HepG2 (cell line): ENCODE measurements around the gene TSPAN17. TPM values are rescaled to one million over a fixed set of nuclear protein-coding genes. Genes with fewer than 3 reads are reported as not detected.

Source experiments
- BHLHE40 ChIP-seq: IDR thresholded peaks from 2 replicates; pipeline ENCODE4 v1.6.1; 2011; ENCODE audit warnings: low read length, improper control_type of control experiment
- EZH2 ChIP-seq: conservative IDR thresholded peaks from 2 replicates; pipeline ENCODE4 v1.6.1; 2012; ENCODE audit warnings: mild to moderate bottlenecking, low read depth, low read length, moderate library complexity
- HMG20B ChIP-seq: conservative IDR thresholded peaks from 2 replicates; pipeline ENCODE4 v1.6.1; 2016; ENCODE audit warnings: missing genetic modification reagents, missing compliant biosample characterization
- KLF6 ChIP-seq: IDR thresholded peaks from 2 replicates; pipeline ENCODE4 v1.8.0; 2016; ENCODE audit warnings: missing biosample characterization, missing genetic modification reagents
- MBD4 ChIP-seq: IDR thresholded peaks from 2 replicates; pipeline ENCODE4 v1.6.1; 2012; ENCODE audit warnings: low read length, inconsistent platforms, borderline replicate concordance
- NFE2L2 ChIP-seq: fragments of 150-350 bp; IDR thresholded peaks from 2 replicates; pipeline ENCODE4 v1.6.1; 2014; ENCODE audit warnings: low read length
- PHF8 ChIP-seq: sonication (generic); formaldehyde crosslinking; IDR thresholded peaks from 2 replicates; pipeline ENCODE4 v1.5.0; 2020; ENCODE audit warnings: missing genetic modification reagents
- PRDM4 ChIP-seq: sonication (generic); formaldehyde crosslinking; IDR thresholded peaks from 2 replicates; pipeline ENCODE4 v1.9.0; 2021; ENCODE audit warnings: missing genetic modification reagents, borderline replicate concordance
- SRSF1 ChIP-seq: fragments of 200-400 bp; formaldehyde crosslinking; optimal IDR thresholded peaks from 2 replicates; pipeline ENCODE3; 2017; ENCODE audit warnings: mild to moderate bottlenecking, low read depth, low read length, moderate library complexity
- SUZ12 ChIP-seq: fragments of 150-350 bp; IDR thresholded peaks from 2 replicates; pipeline ENCODE4 v1.6.1; 2014; ENCODE audit warnings: low read depth, low read length
- ZBTB7A ChIP-seq: sonication (generic); formaldehyde crosslinking; IDR thresholded peaks from 2 replicates; pipeline ENCODE4 v1.8.0; 2022; ENCODE audit warnings: mild to moderate bottlenecking, missing genetic modification reagents
- ZNF101 ChIP-seq: sonication (generic); formaldehyde crosslinking; IDR thresholded peaks from 2 replicates; pipeline ENCODE4 v1.4.0; 2020; ENCODE audit warnings: mild to moderate bottlenecking, low read depth, missing genetic modification reagents, borderline replicate concordance
- ZNF33B ChIP-seq: sonication (generic); formaldehyde crosslinking; IDR thresholded peaks from 2 replicates; pipeline ENCODE4 v1.5.1; 2020; ENCODE audit warnings: mild to moderate bottlenecking, missing genetic modification reagents
- ZNF644 ChIP-seq: IDR thresholded peaks from 2 replicates; pipeline ENCODE4 v1.6.1; 2016; ENCODE audit warnings: low read depth
- ZNF660 ChIP-seq: sonication (generic); formaldehyde crosslinking; IDR thresholded peaks from 2 replicates; pipeline ENCODE4 v1.5.1; 2020; ENCODE audit warnings: mild to moderate bottlenecking, low read depth, missing genetic modification reagents, borderline replicate concordance
- polyA plus RNA-seq, 8 experiments: library from polyadenylated mRNA; depleted of rRNA in 3 of 8; stranded (reverse) in 7 of 8; unstranded in 1 of 8; fragments of >200 nt; fragmentation: Illumina TruSeq in 4 of 8; extraction: Trizol in 4 of 8; gene quantifications; 2 replicates each; pipeline versions ENCODE4 v1.2.1 to v1.2.3, GENCODE V29; 2011 to 2016; ENCODE audit warnings: low read depth in 4 of 8, missing spikeins in 1 of 8, mixed read lengths in 1 of 8; ENCODE audit not compliant: insufficient read depth in 1 of 8
- total RNA-seq, 5 experiments: library from RNA; depleted of rRNA; stranded (reverse); fragments of >200 nt; fragmentation: Illumina TruSeq; extraction: Trizol; gene quantifications; 2 replicates each; pipeline ENCODE4 v1.2.3, GENCODE V29; 2016; ENCODE audit warnings: low read depth in 1 of 5
- TF ChIP-seq, protein P1 (sequence below): IDR thresholded peaks from 2 replicates; pipeline ENCODE4 v1.6.1; 2016
- TF ChIP-seq, protein P2 (sequence below): sonication (generic); formaldehyde crosslinking; IDR thresholded peaks from 2 replicates; pipeline ENCODE4 v1.4.0; 2020; ENCODE audit warnings: mild to moderate bottlenecking, missing genetic modification reagents
- TF ChIP-seq, protein P3 (sequence below): sonication (generic); formaldehyde crosslinking; IDR thresholded peaks from 2 replicates; pipeline ENCODE4 v1.8.0; 2022; ENCODE audit warnings: missing genetic modification reagents, low read depth, mild to moderate bottlenecking, borderline replicate concordance
- TF ChIP-seq, protein P4 (sequence below): sonication (generic); formaldehyde crosslinking; IDR thresholded peaks from 2 replicates; pipeline ENCODE4 v1.5.0; 2020; ENCODE audit warnings: missing genetic modification reagents
- TF ChIP-seq, protein P5 (sequence below): sonication (generic); formaldehyde crosslinking; IDR thresholded peaks from 2 replicates; pipeline ENCODE4 v1.5.0; 2020; ENCODE audit warnings: missing genetic modification reagents, mild to moderate bottlenecking, borderline replicate concordance

Gene TSPAN17
- total and polyA plus RNA-seq, 2 of the 13 experiments (the other 11 are each of a cell fraction or from before 2014, with no cell fraction given), result 11.5 to 15.0 TPM

- 0 out of 2 replicates have a peak, but pooled peaks have one; percentile 86 for TF ChIP-seq PRDM4 (CRISPR knock-in tag)
- no peak for TF ChIP-seq ZNF644 (CRISPR knock-in tag)
- TF ChIP-seq, protein P1, sequence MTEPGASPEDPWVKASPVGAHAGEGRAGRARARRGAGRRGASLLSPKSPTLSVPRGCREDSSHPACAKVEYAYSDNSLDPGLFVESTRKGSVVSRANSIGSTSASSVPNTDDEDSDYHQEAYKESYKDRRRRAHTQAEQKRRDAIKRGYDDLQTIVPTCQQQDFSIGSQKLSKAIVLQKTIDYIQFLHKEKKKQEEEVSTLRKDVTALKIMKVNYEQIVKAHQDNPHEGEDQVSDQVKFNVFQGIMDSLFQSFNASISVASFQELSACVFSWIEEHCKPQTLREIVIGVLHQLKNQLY, result no peak
- TF ChIP-seq, protein P2, sequence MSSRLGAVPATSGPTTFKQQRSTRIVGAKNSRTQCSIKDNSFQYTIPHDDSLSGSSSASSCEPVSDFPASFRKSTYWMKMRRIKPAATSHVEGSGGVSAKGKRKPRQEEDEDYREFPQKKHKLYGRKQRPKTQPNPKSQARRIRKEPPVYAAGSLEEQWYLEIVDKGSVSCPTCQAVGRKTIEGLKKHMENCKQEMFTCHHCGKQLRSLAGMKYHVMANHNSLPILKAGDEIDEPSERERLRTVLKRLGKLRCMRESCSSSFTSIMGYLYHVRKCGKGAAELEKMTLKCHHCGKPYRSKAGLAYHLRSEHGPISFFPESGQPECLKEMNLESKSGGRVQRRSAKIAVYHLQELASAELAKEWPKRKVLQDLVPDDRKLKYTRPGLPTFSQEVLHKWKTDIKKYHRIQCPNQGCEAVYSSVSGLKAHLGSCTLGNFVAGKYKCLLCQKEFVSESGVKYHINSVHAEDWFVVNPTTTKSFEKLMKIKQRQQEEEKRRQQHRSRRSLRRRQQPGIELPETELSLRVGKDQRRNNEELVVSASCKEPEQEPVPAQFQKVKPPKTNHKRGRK, result no peak
- TF ChIP-seq, protein P3, sequence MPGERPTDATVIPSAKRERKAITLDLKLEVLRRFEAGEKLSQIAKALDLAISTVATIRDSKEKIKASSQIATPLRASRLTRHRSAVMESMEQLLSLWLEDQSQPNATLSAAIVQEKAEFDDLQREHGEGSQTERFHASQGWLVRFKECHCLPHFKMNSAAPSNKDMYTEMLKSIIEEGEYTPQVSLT (CRISPR knock-in tag), result no peak
- no peak for TF ChIP-seq ZNF33B (CRISPR knock-in tag)
- no peak for TF ChIP-seq NFE2L2
- no peak for TF ChIP-seq MBD4
- no peak for TF ChIP-seq HMG20B (CRISPR knock-in tag)
- 0 out of 2 replicates have a peak, but pooled peaks have one; percentile 60 for TF ChIP-seq ZBTB7A (CRISPR knock-in tag)
- TF ChIP-seq EZH2, result no peak
- TF ChIP-seq SRSF1, result no peak
- TF ChIP-seq ZNF660, result no peak
- TF ChIP-seq PHF8 (CRISPR knock-in tag), result 0 out of 2 replicates have a peak, but pooled peaks have one; percentile 22
- TF ChIP-seq KLF6 (CRISPR knock-in tag), result 0 out of 2 replicates have a peak, but pooled peaks have one; percentile 57
- TF ChIP-seq, protein P4, sequence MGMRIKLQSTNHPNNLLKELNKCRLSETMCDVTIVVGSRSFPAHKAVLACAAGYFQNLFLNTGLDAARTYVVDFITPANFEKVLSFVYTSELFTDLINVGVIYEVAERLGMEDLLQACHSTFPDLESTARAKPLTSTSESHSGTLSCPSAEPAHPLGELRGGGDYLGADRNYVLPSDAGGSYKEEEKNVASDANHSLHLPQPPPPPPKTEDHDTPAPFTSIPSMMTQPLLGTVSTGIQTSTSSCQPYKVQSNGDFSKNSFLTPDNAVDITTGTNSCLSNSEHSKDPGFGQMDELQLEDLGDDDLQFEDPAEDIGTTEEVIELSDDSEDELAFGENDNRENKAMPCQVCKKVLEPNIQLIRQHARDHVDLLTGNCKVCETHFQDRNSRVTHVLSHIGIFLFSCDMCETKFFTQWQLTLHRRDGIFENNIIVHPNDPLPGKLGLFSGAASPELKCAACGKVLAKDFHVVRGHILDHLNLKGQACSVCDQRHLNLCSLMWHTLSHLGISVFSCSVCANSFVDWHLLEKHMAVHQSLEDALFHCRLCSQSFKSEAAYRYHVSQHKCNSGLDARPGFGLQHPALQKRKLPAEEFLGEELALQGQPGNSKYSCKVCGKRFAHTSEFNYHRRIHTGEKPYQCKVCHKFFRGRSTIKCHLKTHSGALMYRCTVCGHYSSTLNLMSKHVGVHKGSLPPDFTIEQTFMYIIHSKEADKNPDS, result no peak
- no peak for TF ChIP-seq BHLHE40
- TF ChIP-seq ZNF101, result no peak
- TF ChIP-seq, protein P5, sequence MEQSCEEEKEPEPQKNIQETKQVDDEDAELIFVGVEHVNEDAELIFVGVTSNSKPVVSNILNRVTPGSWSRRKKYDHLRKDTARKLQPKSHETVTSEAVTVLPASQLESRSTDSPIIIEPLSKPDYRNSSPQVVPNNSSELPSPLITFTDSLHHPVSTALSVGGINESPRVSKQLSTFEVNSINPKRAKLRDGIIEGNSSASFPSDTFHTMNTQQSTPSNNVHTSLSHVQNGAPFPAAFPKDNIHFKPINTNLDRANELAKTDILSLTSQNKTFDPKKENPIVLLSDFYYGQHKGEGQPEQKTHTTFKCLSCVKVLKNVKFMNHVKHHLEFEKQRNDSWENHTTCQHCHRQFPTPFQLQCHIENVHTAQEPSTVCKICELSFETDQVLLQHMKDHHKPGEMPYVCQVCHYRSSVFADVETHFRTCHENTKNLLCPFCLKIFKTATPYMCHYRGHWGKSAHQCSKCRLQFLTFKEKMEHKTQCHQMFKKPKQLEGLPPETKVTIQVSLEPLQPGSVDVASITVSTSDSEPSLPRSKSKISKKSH (CRISPR knock-in tag), result 0 out of 2 replicates have a peak, but pooled peaks have one; percentile 43
- no peak for TF ChIP-seq SUZ12
These were observed 13.8 kb downstream of the TSPAN17 start (continued) for GRCh38 chr5:176660860-176661641.
